COR-L47 (cell line): ENCODE results near the gene LRFN4.

Source experiments
- DNase-seq: peaks from one replicate; lab custom pipeline; 2025; lab: John Stamatoyannopoulos, UW

The LRFN4 gene

GRCh38 chr11:66845143-66845875, 11.6 kb upstream of the LRFN4 start:
- DNase-seq: no peak

GRCh38 chr11:66845876-66846212, 11.0 kb upstream of the LRFN4 start:
- DNase-seq: no peak

GRCh38 chr11:66846671-66847091, 10.2 kb upstream of the LRFN4 start:
- no peak for DNase-seq

- no peak for DNase-seq
Measured at GRCh38 chr11:66847461-66848232, 9.2 kb upstream of the LRFN4 start.

GRCh38 chr11:66848671-66849500, 8.0 kb upstream of the LRFN4 start:
- no peak for DNase-seq

- DNase-seq: no peak
Measured at GRCh38 chr11:66849501-66850234, 7.2 kb upstream of the LRFN4 start.

- DNase-seq: no peak
Measured at GRCh38 chr11:66850235-66850587, 6.7 kb upstream of the LRFN4 start.

GRCh38 chr11:66850588-66851238, 6.2 kb upstream of the LRFN4 start:
- no peak for DNase-seq

- DNase-seq: no peak
Measured at GRCh38 chr11:66851239-66851596, 5.6 kb upstream of the LRFN4 start.

- no peak for DNase-seq
Measured at GRCh38 chr11:66851698-66852465, 5.0 kb upstream of the LRFN4 start.

GRCh38 chr11:66852466-66853241, 4.2 kb upstream of the LRFN4 start:
- DNase-seq: no peak

GRCh38 chr11:66853242-66854229, 3.3 kb upstream of the LRFN4 start:
- DNase-seq: no peak

- no peak for DNase-seq
Measured at GRCh38 chr11:66854231-66854661, 2.6 kb upstream of the LRFN4 start.

GRCh38 chr11:66854729-66855211, 2.1 kb upstream of the LRFN4 start:
- DNase-seq: no peak

GRCh38 chr11:66855574-66856495, 1.0 kb upstream of the LRFN4 start:
- peak; percentile 92 for DNase-seq

GRCh38 chr11:66857234-66857926, 516 bp downstream of the LRFN4 start:
- DNase-seq: no peak

GRCh38 chr11:66857927-66858185, 992 bp downstream of the LRFN4 start:
- DNase-seq: no peak
